Stimulated activated CD4-positive, alpha-beta T cell treated with anti-CD3 and anti-CD28 coated beads, Interleukin-15, amount 100 ng/mL, for 48 hours (primary cell): ENCODE measurements around the gene ARID2.

Source experiments
- DNase-seq, 2 donors: peaks; one replicate each; pipeline ENCODE4 v3.0.0-alpha.2; 2020; ENCODE audit warnings: low read depth in 2 of 2

Gene ARID2

DNA sequence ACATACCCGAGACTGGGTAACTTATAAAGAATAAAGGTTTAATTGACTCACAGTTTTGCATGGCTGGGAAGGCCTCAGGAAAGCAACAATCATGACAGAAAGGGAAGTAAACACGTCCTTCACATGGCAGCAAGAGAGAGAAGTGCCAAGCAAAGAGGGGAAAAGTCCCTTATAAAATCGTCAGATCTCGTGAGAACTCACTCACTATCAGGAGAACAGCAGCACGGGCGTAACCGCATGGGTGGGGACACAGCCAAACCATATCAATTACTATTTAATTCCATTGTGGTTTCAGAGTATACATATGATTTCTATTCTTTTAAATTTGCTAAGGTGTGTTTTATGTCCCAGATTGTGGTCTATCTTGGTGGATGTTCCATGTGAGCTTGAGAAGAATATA is 142.9 kb downstream of the ARID2 start:
- no peak for DNase-seq

DNA sequence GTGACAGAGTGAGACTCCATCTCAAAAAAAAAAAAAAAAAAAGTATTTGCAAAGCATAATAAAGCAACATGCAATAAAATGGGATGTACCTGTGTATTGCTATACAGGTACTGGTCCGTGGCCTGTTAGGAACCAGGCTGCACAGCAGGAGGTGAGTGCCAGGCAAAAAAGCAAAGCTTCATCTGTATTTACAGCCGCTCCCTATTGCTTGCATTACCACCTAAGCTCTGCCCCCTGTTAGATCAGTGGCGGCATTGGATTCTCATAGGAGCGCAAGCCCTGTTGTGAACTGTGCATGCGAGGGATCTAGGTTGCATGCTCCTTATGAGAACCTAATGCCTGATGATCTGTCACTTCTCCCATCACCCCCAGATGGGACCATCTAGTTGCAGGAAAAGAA is 147.6 kb downstream of the ARID2 start:
- no peak for DNase-seq

DNA sequence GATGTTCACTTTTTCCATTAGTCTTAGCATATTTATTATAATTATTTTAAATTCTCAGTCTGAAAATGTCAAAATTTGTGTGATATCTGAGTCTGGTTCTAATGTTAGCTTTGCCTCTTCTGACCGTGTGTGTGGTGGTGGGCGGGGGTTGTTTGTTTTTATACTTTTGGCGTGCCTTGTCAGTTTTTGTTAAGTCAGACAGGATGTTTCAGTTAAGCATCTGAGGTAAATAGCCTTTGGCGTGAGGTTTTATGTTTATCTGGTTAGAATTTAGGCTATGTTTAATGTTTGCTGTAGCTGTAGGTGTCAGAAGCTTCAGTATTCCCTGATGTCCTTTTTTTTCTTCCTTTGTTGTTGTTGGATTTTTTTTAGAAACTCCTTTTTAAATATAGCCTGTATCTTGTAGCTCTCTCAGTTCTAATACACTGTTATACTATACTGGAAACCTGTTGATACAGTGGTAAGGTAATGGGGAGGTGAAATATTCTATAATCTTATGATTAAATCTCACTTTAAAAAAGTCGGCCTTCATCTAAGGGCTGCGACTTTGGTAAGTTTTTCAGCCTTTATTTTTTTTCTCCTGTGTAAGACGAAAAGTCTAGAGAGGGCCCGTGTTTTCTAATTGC is 149.2 kb downstream of the ARID2 start:
- no peak for DNase-seq

- no peak for DNase-seq
These were observed 149.9 kb downstream of the ARID2 start for GRCh38 chr12:45879363-45879895.

- no peak for DNase-seq
These were observed 151.0 kb downstream of the ARID2 start for GRCh38 chr12:45880533-45880932.

GRCh38 chr12:45883187-45883586 is 153.7 kb downstream of the ARID2 start:
- DNase-seq = no peak

GRCh38 chr12:45886685-45887084 is 157.2 kb downstream of the ARID2 start:
- no peak for DNase-seq

DNA sequence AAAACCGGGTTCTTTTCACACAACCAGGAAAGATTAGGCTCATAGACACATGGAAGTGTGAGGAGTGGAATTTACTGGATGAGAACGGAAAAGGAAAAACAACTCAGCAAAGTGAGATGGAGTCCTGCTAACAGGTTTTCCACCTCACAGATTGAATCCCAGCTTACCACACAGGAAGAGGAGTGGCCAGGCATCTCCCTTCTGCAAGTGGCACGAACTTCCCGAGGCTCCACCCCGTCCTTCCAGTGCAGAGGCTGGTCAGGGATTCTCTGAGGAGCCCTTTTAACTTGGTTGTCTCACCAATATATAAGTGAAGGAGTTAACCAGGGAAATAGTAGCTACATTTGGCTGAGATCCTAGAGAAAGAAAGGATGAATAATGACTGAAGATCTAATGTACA is 158.0 kb downstream of the ARID2 start:
- DNase-seq = no peak

DNA sequence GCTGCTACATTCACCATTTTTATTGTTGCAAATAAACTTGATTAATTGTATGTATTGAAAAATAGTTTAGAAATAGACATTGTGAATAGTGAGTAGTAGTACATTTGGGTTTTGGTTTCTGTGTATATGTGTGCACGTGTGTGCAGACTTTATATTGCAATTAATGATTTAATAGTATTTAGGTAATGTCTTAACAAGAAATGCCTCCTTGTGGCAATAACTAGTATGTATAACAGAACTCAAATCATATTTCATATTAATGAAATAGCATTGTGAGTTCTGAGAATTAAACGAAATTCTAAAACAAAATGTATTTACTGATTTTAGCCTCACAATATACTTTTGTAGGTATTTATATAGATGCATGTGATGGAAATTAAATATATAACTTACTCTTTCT is 160.8 kb downstream of the ARID2 start:
- no peak for DNase-seq

GRCh38 chr12:45893240-45893639 is 163.7 kb downstream of the ARID2 start:
- no peak for DNase-seq

DNA sequence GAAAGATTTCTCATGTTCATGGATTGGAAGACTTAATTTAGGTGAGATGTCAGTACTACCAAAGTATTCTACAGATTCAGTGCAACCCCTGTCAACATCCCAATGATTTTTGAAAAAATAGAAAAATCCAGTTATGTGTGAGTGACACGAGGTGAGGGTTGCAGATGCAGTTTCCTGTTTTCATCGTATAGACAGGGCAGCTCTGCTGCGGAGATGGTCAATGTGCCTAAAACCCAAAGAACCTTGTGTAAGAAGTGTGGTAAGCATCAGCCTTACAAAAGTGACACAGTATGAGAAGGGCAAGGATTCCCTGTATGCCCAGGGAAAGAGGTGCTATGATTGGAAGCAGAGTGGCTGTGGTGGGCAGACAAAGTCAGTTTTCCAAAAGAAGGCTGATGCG is 166.5 kb downstream of the ARID2 start:
- no peak for DNase-seq

- DNase-seq = no peak
These were observed 168.6 kb downstream of the ARID2 start for GRCh38 chr12:45898094-45898493.

DNA sequence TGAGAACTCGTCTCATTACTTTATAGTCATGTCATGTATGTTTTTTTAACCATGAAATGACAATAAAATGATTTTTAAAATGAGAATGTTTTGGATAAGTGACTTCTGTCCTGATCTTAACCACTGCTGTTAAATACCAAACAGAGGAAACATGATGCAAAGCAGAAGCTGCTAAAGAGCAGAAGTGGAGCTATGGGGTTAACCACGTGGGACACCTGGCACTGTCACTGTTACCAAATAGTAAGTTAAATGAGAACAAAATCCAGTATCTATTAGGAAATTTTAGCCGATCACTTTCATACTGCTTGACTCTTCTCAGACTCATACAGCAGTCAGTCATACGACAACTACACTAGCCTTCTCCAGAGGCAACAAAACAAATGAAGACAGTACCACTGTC is 178.4 kb downstream of the ARID2 start:
- DNase-seq = no peak

DNA sequence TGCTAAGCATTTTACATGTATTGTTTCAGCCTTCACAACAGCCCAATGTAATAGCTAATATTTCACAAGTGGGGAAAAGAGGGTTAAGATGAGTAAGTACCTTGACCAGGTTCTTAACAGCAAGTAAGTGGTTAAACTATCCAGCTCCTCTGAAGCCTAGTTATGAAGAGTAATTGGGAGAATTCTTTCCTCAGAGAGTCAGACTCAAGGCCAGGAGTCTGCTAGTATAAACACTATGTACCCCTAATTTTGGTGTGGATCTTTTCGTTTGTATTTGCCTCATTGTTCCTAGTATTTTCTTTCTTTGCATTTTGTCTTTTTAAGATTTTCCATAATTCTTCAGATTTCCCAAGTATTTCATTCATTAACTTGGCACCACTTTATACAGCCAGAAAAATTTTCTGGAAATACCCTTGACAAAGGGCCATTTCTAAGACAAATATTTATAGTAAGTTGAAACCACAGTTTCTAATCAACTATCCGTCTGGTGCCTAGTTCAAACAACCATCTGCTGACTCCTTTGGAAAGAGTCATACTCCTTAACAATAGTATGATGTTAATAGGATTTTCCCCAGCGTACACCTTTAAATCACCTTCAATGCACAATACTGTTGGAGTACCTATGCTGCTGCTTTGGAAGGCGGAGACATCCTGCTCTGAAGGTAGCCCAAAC is 179.7 kb downstream of the ARID2 start:
- no peak for DNase-seq

DNA sequence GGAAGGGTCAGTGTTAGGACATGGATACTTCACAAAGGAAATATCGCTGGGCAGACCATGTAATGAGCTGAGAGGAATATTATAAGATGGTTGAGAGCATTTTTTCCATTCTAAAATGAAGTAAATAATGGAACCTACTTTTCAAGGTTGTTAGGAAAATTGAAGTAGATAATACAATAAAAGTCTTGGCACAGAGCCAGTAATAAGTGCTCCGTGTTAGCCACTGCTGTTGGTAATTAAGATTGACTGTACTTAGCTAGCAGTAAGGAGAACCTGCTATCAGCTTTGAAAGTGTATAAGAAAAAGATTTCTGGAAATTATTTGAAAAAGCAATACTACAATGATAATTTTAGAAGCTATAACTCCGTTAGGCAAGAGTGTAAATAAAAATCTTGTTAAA is 183.3 kb downstream of the ARID2 start:
- DNase-seq = no peak

DNA sequence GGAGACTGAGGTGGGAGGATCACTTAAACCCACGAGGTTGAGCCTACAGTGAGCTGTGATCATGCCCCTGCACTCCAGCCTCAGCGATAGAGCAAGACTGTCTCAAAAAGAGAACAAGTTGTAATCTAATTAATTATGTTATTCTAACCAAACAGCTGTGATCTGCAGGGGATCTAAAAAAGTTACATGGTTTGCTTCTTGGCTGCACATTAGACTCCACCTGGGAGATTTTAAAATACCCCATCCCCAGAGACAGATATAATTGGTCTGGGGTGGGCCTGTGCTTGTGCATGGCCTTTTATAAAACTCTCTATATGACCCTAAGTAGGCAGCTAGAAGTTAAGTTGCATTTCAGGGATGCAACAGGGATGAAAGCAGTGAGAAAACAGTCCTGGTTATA is 184.1 kb downstream of the ARID2 start:
- no peak for DNase-seq

DNA sequence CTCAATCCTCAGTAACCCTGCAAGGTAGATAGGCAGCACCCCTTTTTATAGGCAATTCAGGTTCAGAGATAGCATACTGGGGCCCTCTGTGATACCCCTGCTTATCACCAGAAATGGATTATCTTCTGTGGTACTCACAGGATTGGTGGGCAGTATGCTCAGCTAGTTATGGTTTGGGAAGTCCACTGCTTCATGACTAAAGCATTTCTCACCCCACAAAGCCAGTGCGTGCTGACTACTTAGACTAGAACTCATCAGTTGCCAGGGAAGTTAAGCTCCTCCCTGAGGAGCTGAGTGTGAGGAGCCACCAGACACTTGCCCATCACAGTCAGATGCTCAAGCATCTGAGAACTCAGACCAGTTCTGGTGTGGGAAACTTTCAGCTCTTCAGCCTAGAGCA is 184.6 kb downstream of the ARID2 start:
- DNase-seq = no peak

DNA sequence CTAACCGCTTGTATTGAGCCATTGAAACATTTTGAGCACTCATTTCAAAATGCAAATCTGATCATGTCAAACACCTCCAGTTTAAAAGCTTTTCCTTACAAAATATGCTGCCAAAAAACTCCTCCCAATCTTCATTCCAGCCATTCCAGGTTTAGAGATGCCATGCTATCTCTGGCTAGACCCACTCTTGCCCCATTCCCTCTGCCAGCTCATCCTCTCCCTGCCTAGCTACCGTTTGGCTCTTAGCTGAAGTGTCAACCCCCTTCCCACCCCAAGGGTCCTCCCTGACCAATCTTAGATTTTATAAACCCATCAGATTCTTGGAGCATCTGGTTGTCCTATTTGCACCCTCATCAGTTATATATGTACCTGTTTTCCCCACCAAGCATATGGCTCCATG is 185.9 kb downstream of the ARID2 start:
- no peak for DNase-seq

DNA sequence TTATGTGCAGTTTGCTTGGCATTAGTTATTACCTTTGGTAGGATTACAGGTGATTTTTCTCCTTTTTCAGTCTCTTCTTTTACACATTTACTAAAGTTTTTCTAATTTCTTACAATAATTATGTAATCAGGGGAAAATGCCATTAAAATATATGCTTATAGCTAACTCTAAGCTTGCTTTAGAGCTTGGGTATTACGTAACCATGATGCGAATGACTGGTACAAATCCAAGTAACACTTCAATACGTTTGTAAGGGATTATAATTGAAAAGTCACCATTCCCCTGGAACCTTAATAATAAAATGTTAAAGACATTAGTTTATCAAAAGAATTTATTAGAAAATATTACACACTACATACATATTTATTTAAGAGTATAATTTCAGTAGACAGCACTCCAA is 189.3 kb downstream of the ARID2 start:
- DNase-seq = no peak

DNA sequence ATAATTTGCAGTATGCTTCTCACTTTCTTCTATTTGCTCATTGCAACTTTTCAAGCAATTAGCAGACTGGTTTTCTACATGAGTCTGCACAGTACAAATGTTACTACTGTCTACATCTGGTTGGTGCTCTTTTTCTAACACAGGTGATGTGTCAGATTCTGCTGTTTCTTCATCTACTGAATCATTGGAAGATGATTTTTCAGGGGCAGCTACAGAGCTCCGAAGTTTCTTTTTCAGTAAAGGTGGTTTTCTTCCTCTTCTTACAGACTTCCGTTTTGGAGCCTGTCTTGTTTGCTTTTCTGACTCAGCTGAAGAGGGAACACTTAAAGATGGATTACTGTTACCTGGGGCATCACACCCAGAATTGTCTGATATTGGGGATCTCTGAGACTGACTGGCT is 198.8 kb downstream of the ARID2 start:
- DNase-seq = no peak

GRCh38 chr12:45930369-45930768 is 200.9 kb downstream of the ARID2 start:
- no peak for DNase-seq

DNA sequence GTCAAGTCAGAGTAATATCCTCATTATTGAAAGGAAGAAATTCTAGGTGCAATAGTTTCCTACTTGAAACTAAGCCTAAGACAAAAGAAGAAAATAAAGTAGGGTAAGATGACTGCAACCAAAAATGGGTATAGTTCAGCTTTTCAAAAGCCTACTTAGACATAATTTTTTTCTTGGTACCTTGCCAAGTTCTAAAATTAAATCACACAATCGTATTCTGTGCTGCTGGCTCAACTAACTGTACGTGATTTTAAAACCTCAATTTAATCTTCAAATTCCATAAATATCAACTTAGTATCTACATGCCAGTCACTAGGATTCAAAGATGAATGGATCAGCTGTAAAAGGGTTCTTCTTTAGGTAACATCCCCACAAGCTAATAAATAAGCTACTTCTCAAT is 204.0 kb downstream of the ARID2 start:
- no peak for DNase-seq

- DNase-seq = no peak
These were observed 205.4 kb downstream of the ARID2 start for GRCh38 chr12:45934956-45935355.

DNA sequence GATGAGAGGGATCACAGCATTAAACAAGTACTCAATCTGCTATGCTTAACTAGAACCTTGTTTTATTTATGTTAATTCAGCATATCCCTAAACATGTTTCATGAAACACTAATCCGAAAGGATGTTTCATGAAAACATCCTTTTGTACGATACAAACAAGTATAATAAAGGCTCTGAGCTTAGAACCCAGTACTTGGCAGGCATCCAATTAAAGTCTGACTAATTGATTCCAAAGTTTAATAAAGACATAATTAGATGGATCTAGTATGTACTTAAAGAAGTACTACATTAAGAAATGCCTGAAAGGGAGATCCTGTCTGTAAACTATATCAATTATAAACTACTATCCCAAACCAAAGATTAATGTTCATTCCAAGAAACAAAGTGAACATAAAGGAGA is 209.1 kb downstream of the ARID2 start:
- no peak for DNase-seq
